GM18498 (cell line): ENCODE data around the gene DPP6.

Experiments used
- ATAC-seq: cut with Tn5 transposase; IDR thresholded peaks from one replicate; pipeline ENCODE4 v1.9.1; 2021; ENCODE audit warnings: mild to moderate bottlenecking, moderate library complexity; ENCODE audit not compliant: unreplicated experiment

Gene DPP6

GRCh38 chr7:154844955-154845354 lies 792.8 kb downstream of the DPP6 start:
- ATAC-seq = no peak

GRCh38 chr7:154848464-154848863 lies 796.3 kb downstream of the DPP6 start:
- no peak for ATAC-seq

GRCh38 chr7:154852205-154852604 lies 800.0 kb downstream of the DPP6 start:
- ATAC-seq = no peak

GRCh38 chr7:154853063-154853726 lies 801.0 kb downstream of the DPP6 start:
- no peak for ATAC-seq

GRCh38 chr7:154853727-154854095 lies 801.5 kb downstream of the DPP6 start:
- ATAC-seq = no peak

- no peak for ATAC-seq
Measured at GRCh38 chr7:154854836-154855235, 802.6 kb downstream of the DPP6 start.

- ATAC-seq = no peak
Measured at GRCh38 chr7:154855366-154855765, 803.2 kb downstream of the DPP6 start.

- ATAC-seq = no peak
Measured at GRCh38 chr7:154856733-154857132, 804.5 kb downstream of the DPP6 start.

- ATAC-seq = no peak
Measured at GRCh38 chr7:154857240-154857639, 805.0 kb downstream of the DPP6 start.

GRCh38 chr7:154857728-154858681 lies 805.8 kb downstream of the DPP6 start:
- ATAC-seq = no peak

GRCh38 chr7:154858836-154859537 lies 806.8 kb downstream of the DPP6 start:
- no peak for ATAC-seq

- ATAC-seq = no peak
Measured at GRCh38 chr7:154859747-154860620, 807.8 kb downstream of the DPP6 start.

- no peak for ATAC-seq
Measured at GRCh38 chr7:154860621-154861375, 808.6 kb downstream of the DPP6 start.

GRCh38 chr7:154861589-154861988 lies 809.4 kb downstream of the DPP6 start:
- no peak for ATAC-seq

- no peak for ATAC-seq
Measured at GRCh38 chr7:154862153-154862791, 810.1 kb downstream of the DPP6 start.

- ATAC-seq = no peak
Measured at GRCh38 chr7:154863766-154864522, 811.7 kb downstream of the DPP6 start.

- no peak for ATAC-seq
Measured at GRCh38 chr7:154864523-154864891, 812.3 kb downstream of the DPP6 start.

GRCh38 chr7:154865984-154866685 lies 813.9 kb downstream of the DPP6 start:
- no peak for ATAC-seq
